ENCODE measurements around the gene LAMA4.

DNA sequence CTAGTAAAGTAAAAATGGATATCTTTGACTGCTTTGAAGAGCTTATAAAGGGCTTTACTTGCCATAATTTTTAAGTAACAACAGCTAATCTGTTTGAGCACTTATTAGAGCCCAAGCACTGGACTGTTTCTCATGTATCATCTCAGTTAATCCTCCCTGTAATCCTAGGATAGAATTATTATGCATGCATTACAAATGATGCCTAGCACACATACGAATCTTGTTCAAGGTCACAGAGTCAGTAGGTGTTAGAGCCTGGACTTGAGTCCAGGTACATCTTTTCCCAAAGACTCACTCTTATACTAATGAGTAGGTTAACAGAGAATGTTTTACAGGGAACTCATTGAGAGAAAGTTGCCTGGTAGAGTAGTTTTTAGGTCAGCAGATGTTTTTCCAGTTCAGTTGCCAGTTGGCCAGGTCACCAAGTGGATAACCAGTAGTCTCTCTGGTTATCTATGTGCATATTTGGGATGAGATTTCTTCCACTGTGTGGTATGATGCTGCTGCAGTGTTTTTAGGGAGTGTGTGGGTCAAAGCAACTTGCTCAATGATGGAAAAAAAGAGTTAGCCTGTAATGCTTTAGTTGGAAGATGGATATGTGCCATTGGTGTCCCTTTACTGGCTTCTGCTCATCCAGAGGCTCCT, 32.3 kb upstream of the LAMA4 start:
- TF ChIP-seq POLR2A (IDR thresholded peaks at IDR 0.05) = no peak
- TF ChIP-seq, protein P1, sequence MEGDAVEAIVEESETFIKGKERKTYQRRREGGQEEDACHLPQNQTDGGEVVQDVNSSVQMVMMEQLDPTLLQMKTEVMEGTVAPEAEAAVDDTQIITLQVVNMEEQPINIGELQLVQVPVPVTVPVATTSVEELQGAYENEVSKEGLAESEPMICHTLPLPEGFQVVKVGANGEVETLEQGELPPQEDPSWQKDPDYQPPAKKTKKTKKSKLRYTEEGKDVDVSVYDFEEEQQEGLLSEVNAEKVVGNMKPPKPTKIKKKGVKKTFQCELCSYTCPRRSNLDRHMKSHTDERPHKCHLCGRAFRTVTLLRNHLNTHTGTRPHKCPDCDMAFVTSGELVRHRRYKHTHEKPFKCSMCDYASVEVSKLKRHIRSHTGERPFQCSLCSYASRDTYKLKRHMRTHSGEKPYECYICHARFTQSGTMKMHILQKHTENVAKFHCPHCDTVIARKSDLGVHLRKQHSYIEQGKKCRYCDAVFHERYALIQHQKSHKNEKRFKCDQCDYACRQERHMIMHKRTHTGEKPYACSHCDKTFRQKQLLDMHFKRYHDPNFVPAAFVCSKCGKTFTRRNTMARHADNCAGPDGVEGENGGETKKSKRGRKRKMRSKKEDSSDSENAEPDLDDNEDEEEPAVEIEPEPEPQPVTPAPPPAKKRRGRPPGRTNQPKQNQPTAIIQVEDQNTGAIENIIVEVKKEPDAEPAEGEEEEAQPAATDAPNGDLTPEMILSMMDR (IDR thresholded peaks at IDR 0.05) = no peak

All from testis (tissue), 2 donors.